GM12891 (cell line): ENCODE measurements around the gene TECTA.

ENCODE experiments used
- POLR2AphosphoS5 ChIP-seq: IDR thresholded peaks from 2 replicates; pipeline ENCODE4 v1.6.1; 2011; ENCODE audit warnings: low read depth, low read length, control low read depth
- TAF1 ChIP-seq: IDR thresholded peaks from 2 replicates; pipeline ENCODE4 v1.6.1; 2011; ENCODE audit warnings: low read depth, low read length, control low read depth

DNA sequence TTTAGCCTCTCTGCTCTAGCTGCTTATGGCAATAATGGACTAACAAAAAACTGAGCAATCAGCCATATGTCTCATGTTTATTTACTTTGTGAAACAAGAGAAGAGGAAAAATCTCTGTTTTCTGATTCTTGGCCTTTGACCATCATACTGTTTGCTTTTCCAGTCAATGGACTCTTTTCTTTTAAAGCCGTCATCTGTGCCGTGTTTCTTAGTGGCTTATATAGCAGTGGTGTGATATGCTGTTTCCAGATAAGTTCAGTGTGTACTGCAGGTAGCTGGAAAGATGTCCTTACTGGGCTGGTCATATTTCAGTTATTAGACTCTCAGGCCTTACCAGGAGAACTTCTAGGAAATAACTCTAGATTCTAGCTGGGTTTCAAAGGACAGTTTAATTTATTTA lies 33.6 kb upstream of the TECTA start:
- TF ChIP-seq POLR2AphosphoS5 (no peak), TAF1 (no peak)
